ENCODE measurements around the gene SCN10A.

Gene SCN10A

DNA sequence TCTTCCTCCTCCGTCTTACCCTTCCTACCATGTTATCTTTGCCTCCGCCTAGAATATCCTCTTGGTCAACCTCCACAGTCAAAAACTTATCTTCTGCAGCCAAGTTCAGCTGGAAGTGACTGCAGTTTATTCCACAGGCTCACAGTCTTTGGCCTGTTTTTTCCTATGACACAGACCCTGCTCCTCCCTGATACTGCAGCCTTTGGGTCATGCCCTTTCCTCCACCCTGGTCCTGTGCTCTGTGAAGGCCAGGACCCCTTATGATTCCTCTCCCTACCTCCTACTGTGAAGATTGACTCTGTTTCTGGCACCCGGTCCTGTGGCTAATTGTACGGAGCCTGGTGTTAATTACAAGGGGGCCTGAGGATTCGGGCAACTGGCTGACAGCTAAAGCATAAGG is 117.3 kb downstream of the SCN10A start:
- H3K4me3 ChIP-seq (ENCODE audit: low read length in 2 of 2) = no peak overlapping the region
- H3K36me3 ChIP-seq (ENCODE audit: control insufficient read depth in 2 of 2, insufficient read depth in 2 of 2, low read length in 2 of 2) = no peaks in the 10 kb centered on the region
- H3K4me1 ChIP-seq (ENCODE audit: control insufficient read depth, insufficient read depth, low read length) = no peaks in the 10 kb centered on the region
- no peaks in the 10 kb centered on the region for H3K9me3 ChIP-seq (ENCODE audit: control insufficient read depth in 2 of 2, low read length in 2 of 2)
- no peak overlapping the region for H3K9ac ChIP-seq (ENCODE audit: low read length in 2 of 2)
- H3K27ac ChIP-seq (ENCODE audit: low read length) = no peak overlapping the region
- no peaks in the 10 kb centered on the region for H3K27me3 ChIP-seq (ENCODE audit: control insufficient read depth in 1 of 2, insufficient read depth in 2 of 2, low read length in 2 of 2)

DNA sequence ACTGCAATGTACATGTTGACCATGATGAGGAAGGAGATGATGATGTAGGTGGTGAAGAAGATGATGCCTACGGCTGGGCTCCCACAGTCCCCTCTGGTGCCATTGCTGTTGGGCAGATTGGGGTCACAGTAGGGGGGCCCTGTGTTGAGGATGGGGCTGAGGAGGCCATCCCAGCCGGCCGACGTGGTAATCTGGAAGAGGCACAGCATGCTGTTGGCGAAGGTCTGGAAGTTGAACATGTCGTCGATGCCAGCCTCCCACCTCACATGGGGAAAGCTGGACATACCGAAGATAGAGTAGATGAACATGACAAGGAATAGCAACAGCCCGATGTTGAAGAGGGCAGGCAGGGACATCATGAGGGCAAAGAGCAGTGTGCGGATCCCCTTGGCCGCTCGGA is 118.0 kb downstream of the SCN10A start:
- Histone ChIP-seq H3K9me3 (ENCODE audit: control insufficient read depth in 2 of 2, low read length in 2 of 2) (no peaks in the 10 kb centered on the region), H3K4me1 (ENCODE audit: control insufficient read depth, insufficient read depth, low read length) (no peaks in the 10 kb centered on the region), H3K9ac (ENCODE audit: low read length in 2 of 2) (no peak overlapping the region)

DNA sequence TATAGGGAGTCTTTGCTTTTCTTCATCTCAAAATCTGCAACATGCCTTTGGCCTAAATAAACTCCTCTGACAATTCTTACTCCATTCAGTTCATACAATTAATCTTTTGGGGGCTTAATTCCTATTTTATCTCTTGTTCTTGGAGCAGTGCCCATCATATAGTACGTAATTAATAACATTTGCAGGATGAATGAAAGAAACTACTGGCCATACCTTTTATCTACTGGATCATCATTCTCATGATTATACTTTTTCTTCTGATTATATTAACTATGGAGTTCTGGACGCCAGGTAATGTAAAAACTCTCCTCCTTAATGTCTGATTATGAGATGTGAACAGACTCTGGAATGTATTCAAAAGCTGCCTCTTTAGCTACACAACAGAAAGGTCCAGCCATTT is 120.0 kb downstream of the SCN10A start:
- no peaks in the 10 kb centered on the region for H3K9me3 ChIP-seq (ENCODE audit: control insufficient read depth in 2 of 2, low read length in 2 of 2)
- no peak overlapping the region for H3K4me3 ChIP-seq (ENCODE audit: low read length in 2 of 2)
- H3K27me3 ChIP-seq (ENCODE audit: control insufficient read depth in 1 of 2, insufficient read depth in 2 of 2, low read length in 2 of 2) = no peaks in the 10 kb centered on the region
- H3K36me3 ChIP-seq (ENCODE audit: control insufficient read depth in 2 of 2, insufficient read depth in 2 of 2, low read length in 2 of 2) = no peaks in the 10 kb centered on the region
- no peaks in the 10 kb centered on the region for H3K4me1 ChIP-seq (ENCODE audit: control insufficient read depth, insufficient read depth, low read length)
- H3K27ac ChIP-seq (ENCODE audit: low read length) = no peak overlapping the region
- H3K9ac ChIP-seq (ENCODE audit: low read length in 2 of 2) = no peak overlapping the region

More for the DNA sequence above, 118.0 kb downstream of the SCN10A start:
- H3K4me3 ChIP-seq (ENCODE audit: low read length in 2 of 2) = no peak overlapping the region
- H3K27ac ChIP-seq (ENCODE audit: low read length) = no peak overlapping the region
- no peaks in the 10 kb centered on the region for H3K36me3 ChIP-seq (ENCODE audit: control insufficient read depth in 2 of 2, insufficient read depth in 2 of 2, low read length in 2 of 2)
- no peaks in the 10 kb centered on the region for H3K27me3 ChIP-seq (ENCODE audit: control insufficient read depth in 1 of 2, insufficient read depth in 2 of 2, low read length in 2 of 2)

- Histone ChIP-seq H3K4me1 (ENCODE audit: control insufficient read depth, insufficient read depth, low read length) (no peaks in the 10 kb centered on the region), H3K9me3 (ENCODE audit: control insufficient read depth in 2 of 2, low read length in 2 of 2) (no peaks in the 10 kb centered on the region), H3K36me3 (ENCODE audit: control insufficient read depth in 2 of 2, insufficient read depth in 2 of 2, low read length in 2 of 2) (no peaks in the 10 kb centered on the region), H3K27ac (ENCODE audit: low read length) (no peak overlapping the region), H3K9ac (ENCODE audit: low read length in 2 of 2) (no peak overlapping the region), H3K4me3 (ENCODE audit: low read length in 2 of 2) (no peak overlapping the region), H3K27me3 (ENCODE audit: control insufficient read depth in 1 of 2, insufficient read depth in 2 of 2, low read length in 2 of 2) (no peaks in the 10 kb centered on the region)
These were observed 125.8 kb downstream of the SCN10A start for GRCh38 chr3:38690185-38690584.

DNA sequence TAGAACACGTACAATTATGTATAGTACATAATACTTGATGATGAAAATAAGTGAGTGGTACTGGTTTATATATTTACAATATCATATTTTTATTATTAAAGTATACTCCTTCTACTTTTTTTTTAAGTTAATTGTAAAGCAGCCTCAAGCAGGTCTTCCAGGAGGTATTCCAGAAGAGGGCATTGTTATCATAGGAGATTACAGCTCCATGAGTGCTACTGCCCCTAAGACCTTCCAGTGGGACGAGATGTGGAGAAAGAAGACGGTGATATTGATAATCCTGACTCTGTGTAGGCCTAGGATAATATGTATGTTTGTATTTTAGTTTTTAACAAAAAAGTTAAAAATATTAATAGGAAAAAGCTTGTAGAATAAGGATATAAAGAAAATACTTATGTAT is 126.2 kb downstream of the SCN10A start:
- no peaks in the 10 kb centered on the region for H3K9me3 ChIP-seq (ENCODE audit: control insufficient read depth in 2 of 2, low read length in 2 of 2)
- H3K27ac ChIP-seq (ENCODE audit: low read length) = no peak overlapping the region
- H3K4me1 ChIP-seq (ENCODE audit: control insufficient read depth, insufficient read depth, low read length) = no peaks in the 10 kb centered on the region
- no peak overlapping the region for H3K4me3 ChIP-seq (ENCODE audit: low read length in 2 of 2)
- no peak overlapping the region for H3K9ac ChIP-seq (ENCODE audit: low read length in 2 of 2)
- no peaks in the 10 kb centered on the region for H3K27me3 ChIP-seq (ENCODE audit: control insufficient read depth in 1 of 2, insufficient read depth in 2 of 2, low read length in 2 of 2)
- no peaks in the 10 kb centered on the region for H3K36me3 ChIP-seq (ENCODE audit: control insufficient read depth in 2 of 2, insufficient read depth in 2 of 2, low read length in 2 of 2)

GRCh38 chr3:38689346-38689745 is 126.7 kb downstream of the SCN10A start:
- no peak overlapping the region for H3K9ac ChIP-seq (ENCODE audit: low read length in 2 of 2)
- no peaks in the 10 kb centered on the region for H3K9me3 ChIP-seq (ENCODE audit: control insufficient read depth in 2 of 2, low read length in 2 of 2)
- no peak overlapping the region for H3K27ac ChIP-seq (ENCODE audit: low read length)
- H3K36me3 ChIP-seq (ENCODE audit: control insufficient read depth in 2 of 2, insufficient read depth in 2 of 2, low read length in 2 of 2) = no peaks in the 10 kb centered on the region
- H3K4me1 ChIP-seq (ENCODE audit: control insufficient read depth, insufficient read depth, low read length) = no peaks in the 10 kb centered on the region
- no peaks in the 10 kb centered on the region for H3K27me3 ChIP-seq (ENCODE audit: control insufficient read depth in 1 of 2, insufficient read depth in 2 of 2, low read length in 2 of 2)
- no peak overlapping the region for H3K4me3 ChIP-seq (ENCODE audit: low read length in 2 of 2)

- no peaks in the 10 kb centered on the region for H3K4me1 ChIP-seq (ENCODE audit: control insufficient read depth, insufficient read depth, low read length)
- no peak overlapping the region for H3K27ac ChIP-seq (ENCODE audit: low read length)
- no peaks in the 10 kb centered on the region for H3K36me3 ChIP-seq (ENCODE audit: control insufficient read depth in 2 of 2, insufficient read depth in 2 of 2, low read length in 2 of 2)
- H3K4me3 ChIP-seq (ENCODE audit: low read length in 2 of 2) = no peak overlapping the region
- H3K9ac ChIP-seq (ENCODE audit: low read length in 2 of 2) = no peak overlapping the region
- no peaks in the 10 kb centered on the region for H3K9me3 ChIP-seq (ENCODE audit: control insufficient read depth in 2 of 2, low read length in 2 of 2)
- no peaks in the 10 kb centered on the region for H3K27me3 ChIP-seq (ENCODE audit: control insufficient read depth in 1 of 2, insufficient read depth in 2 of 2, low read length in 2 of 2)
These were observed 128.7 kb downstream of the SCN10A start for GRCh38 chr3:38687321-38687720.

GRCh38 chr3:38684546-38684945 is 131.5 kb downstream of the SCN10A start:
- H3K27ac ChIP-seq (ENCODE audit: low read length) = no peak overlapping the region
- no peak overlapping the region for H3K4me3 ChIP-seq (ENCODE audit: low read length in 2 of 2)
- no peaks in the 10 kb centered on the region for H3K9me3 ChIP-seq (ENCODE audit: control insufficient read depth in 2 of 2, low read length in 2 of 2)
- no peak overlapping the region for H3K9ac ChIP-seq (ENCODE audit: low read length in 2 of 2)
- H3K4me1 ChIP-seq (ENCODE audit: control insufficient read depth, insufficient read depth, low read length) = no peaks in the 10 kb centered on the region
- no peaks in the 10 kb centered on the region for H3K36me3 ChIP-seq (ENCODE audit: control insufficient read depth in 2 of 2, insufficient read depth in 2 of 2, low read length in 2 of 2)
- H3K27me3 ChIP-seq (ENCODE audit: control insufficient read depth in 1 of 2, insufficient read depth in 2 of 2, low read length in 2 of 2) = no peaks in the 10 kb centered on the region

DNA sequence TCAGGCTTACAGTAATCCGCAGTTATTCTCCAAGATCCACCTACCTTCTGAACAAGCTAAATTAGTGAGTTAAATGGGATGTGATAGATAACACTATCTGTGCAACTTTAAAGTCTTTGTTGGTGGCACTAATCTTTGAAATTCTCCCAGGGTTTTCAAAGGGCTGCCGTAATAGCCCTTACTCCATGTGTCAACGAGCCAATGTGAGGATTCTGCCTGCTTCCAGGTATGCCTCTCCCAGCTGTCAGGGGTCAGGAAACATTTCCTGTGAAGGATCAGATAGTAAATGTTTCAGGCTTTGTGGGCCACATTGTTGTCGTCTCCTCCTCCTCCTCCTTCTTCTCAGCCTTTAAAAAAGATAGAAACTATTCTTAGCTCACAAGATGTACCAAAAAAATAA is 146.3 kb downstream of the SCN10A start:
- H3K36me3 ChIP-seq (ENCODE audit: control insufficient read depth in 2 of 2, insufficient read depth in 2 of 2, low read length in 2 of 2) = no peaks in the 10 kb centered on the region

GRCh38 chr3:38662544-38662943 is 153.5 kb downstream of the SCN10A start:
- no peaks in the 10 kb centered on the region for H3K4me1 ChIP-seq (ENCODE audit: control insufficient read depth, insufficient read depth, low read length)
- no peak overlapping the region for H3K27ac ChIP-seq (ENCODE audit: low read length)
- peaks cover 3 to 9% of the 10 kb centered on the region in 2 donors for H3K9me3 ChIP-seq (ENCODE audit: control insufficient read depth in 2 of 2, low read length in 2 of 2)
- peaks cover 6% of the 10 kb centered on the region in 2 donors for H3K27me3 ChIP-seq (ENCODE audit: control insufficient read depth in 1 of 2, insufficient read depth in 2 of 2, low read length in 2 of 2)
- no peak overlapping the region for H3K9ac ChIP-seq (ENCODE audit: low read length in 2 of 2)
- no peak overlapping the region for H3K4me3 ChIP-seq (ENCODE audit: low read length in 2 of 2)
- H3K36me3 ChIP-seq (ENCODE audit: control insufficient read depth in 2 of 2, insufficient read depth in 2 of 2, low read length in 2 of 2) = no peaks in the 10 kb centered on the region

More for the DNA sequence above, 146.3 kb downstream of the SCN10A start:
- no peak overlapping the region for H3K27ac ChIP-seq (ENCODE audit: low read length)
- H3K4me1 ChIP-seq (ENCODE audit: control insufficient read depth, insufficient read depth, low read length) = no peaks in the 10 kb centered on the region
- H3K9ac ChIP-seq (ENCODE audit: low read length in 2 of 2) = no peak overlapping the region
- H3K27me3 ChIP-seq (ENCODE audit: control insufficient read depth in 1 of 2, insufficient read depth in 2 of 2, low read length in 2 of 2) = peaks cover 0 to 4% of the 10 kb centered on the region in 2 donors
- no peak overlapping the region for H3K4me3 ChIP-seq (ENCODE audit: low read length in 2 of 2)
- no peaks in the 10 kb centered on the region for H3K9me3 ChIP-seq (ENCODE audit: control insufficient read depth in 2 of 2, low read length in 2 of 2)

DNA sequence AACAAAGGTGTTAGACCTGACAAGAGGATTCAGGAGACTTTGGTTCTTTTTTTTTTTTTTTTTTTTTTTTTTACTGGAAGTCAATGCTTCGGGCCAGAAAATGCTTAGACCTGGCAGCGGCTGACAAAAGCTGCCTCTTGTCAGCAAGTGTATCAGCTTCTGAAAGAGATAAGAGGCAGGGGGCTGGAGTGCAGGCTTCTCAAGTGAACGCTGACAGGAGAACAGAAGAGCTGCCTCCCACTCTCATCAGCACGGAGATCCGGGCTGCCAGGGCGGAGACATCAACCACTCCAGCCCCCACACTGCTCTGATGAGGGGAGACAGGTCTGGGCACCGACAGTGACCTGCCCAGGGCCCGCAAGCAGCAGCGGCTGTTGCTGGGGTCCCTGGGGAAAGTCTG is 157.2 kb downstream of the SCN10A start:
- peaks cover 3 to 9% of the 10 kb centered on the region in 2 donors for H3K9me3 ChIP-seq (ENCODE audit: control insufficient read depth in 2 of 2, low read length in 2 of 2)
- no peaks in the 10 kb centered on the region for H3K36me3 ChIP-seq (ENCODE audit: control insufficient read depth in 2 of 2, insufficient read depth in 2 of 2, low read length in 2 of 2)
- no peak overlapping the region for H3K9ac ChIP-seq (ENCODE audit: low read length in 2 of 2)
- H3K27me3 ChIP-seq (ENCODE audit: control insufficient read depth in 1 of 2, insufficient read depth in 2 of 2, low read length in 2 of 2) = peaks cover 22 to 26% of the 10 kb centered on the region in 2 donors
- H3K4me1 ChIP-seq (ENCODE audit: control insufficient read depth, insufficient read depth, low read length) = no peaks in the 10 kb centered on the region
- H3K27ac ChIP-seq (ENCODE audit: low read length) = no peak overlapping the region
- H3K4me3 ChIP-seq (ENCODE audit: low read length in 2 of 2) = no peak overlapping the region
